Colonic mucosa (tissue), 4 donors: Measurements from ENCODE around the gene B3GALT6. TPM values are rescaled to one million over a fixed set of nuclear protein-coding genes. Genes with fewer than 3 reads are reported as not detected.

Source experiments
- DNase-seq: peaks from one replicate; pipeline ENCODE4 v3.0.0-alpha.2; 2020
- H3K27ac ChIP-seq: fragments of 200-600 bp; one replicate; pipeline ENCODE4 v1.8.0; 2021
- H3K27me3 ChIP-seq: fragments of 200-600 bp; one replicate; pipeline ENCODE4 v1.8.0; 2021
- H3K36me3 ChIP-seq: fragments of 200-600 bp; one replicate; pipeline ENCODE4 v1.8.0; 2021
- H3K4me1 ChIP-seq: fragments of 200-600 bp; one replicate; pipeline ENCODE4 v1.8.0; 2021; ENCODE audit warnings: mild to moderate bottlenecking
- H3K4me3 ChIP-seq: fragments of 200-600 bp; one replicate; pipeline ENCODE4 v1.8.0; 2021
- H3K9ac ChIP-seq, 2 donors: one replicate each; pipeline ENCODE4 v1.7.0; 2013; ENCODE audit warnings: control low read depth in 2 of 2, low read depth in 2 of 2, low read length in 2 of 2
- H3K9me3 ChIP-seq: fragments of 200-600 bp; one replicate; pipeline ENCODE4 v1.8.0; 2021
- intact Hi-C: fragments of 100-400 bp; cut with DNase I; formaldehyde crosslinking; loops from one replicate; pipeline ENCODE4 v1.14.1; 2022
- total RNA-seq, 2 donors: library from RNA; stranded (reverse); fragmentation: NEBNext Ultra II Directional in 1 of 2; extraction: Animal tissue kit (Norgen Biotek cat#: 25700) in 1 of 2; gene quantifications; one replicate each; pipeline ENCODE4 v1.2.1, GENCODE V29; 2021
- TF ChIP-seq, protein P1 (sequence below): fragments of 200-600 bp; IDR thresholded peaks from one replicate; pipeline ENCODE4 v1.8.0; 2022; ENCODE audit warnings: antibody characterized with exemption, mild to moderate bottlenecking
- donor health status: healthy.
- donor health status: DM: no; HTN: no; CAD: no.
- donor health status: DM: no; HTN: no; CAD: no.

Gene B3GALT6
- total RNA-seq, 2 donors from 2014 or later: 8.0 to 12.0 TPM

DNA sequence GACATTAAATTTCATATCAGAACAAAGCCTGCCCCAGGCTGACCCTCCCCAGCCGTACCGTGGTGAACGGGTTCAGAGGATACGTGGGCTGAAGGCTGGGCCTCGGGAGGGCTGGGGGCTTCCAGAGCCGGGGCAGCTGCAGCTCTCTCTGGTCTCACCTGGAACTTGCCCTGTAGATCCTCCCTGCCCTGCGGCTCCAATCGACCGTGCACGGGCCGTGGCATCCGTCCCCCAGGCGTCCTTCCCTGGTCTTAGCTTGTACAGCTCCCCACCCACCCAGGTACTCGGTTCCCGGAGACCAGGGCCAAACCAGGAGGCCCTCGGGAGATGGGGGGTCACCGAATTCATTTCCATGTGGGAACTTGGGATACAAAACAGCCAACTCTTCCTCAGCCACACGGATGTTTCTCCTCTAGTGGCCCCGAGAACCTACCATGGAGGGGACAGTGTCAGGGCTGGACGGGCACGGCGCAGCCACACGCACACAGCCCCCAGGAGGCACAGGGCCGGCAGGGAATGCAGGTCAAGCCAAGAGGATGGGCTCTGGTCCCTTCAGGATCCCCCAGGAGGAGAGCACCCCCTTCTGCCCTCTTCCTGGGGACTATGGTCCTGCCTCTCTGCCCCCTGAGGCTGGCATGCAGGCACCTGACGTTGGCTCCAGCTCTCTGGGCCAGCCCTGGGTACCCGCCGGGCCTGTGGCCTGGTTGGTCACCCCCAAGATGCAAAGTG lies 3.1 kb downstream of the B3GALT6 start:
- Histone ChIP-seq H3K36me3 (no peaks in the 10 kb centered on the region), H3K4me3 (no peak overlapping the region), H3K9ac (no peak overlapping the region), H3K27ac (no peak overlapping the region), H3K9me3 (no peaks in the 10 kb centered on the region), H3K4me1 (peaks cover 14% of the 10 kb centered on the region), H3K27me3 (peaks cover 31% of the 10 kb centered on the region)
- DNase-seq: no peak
- intact Hi-C loops: no loop called here
- TF ChIP-seq, protein P1, sequence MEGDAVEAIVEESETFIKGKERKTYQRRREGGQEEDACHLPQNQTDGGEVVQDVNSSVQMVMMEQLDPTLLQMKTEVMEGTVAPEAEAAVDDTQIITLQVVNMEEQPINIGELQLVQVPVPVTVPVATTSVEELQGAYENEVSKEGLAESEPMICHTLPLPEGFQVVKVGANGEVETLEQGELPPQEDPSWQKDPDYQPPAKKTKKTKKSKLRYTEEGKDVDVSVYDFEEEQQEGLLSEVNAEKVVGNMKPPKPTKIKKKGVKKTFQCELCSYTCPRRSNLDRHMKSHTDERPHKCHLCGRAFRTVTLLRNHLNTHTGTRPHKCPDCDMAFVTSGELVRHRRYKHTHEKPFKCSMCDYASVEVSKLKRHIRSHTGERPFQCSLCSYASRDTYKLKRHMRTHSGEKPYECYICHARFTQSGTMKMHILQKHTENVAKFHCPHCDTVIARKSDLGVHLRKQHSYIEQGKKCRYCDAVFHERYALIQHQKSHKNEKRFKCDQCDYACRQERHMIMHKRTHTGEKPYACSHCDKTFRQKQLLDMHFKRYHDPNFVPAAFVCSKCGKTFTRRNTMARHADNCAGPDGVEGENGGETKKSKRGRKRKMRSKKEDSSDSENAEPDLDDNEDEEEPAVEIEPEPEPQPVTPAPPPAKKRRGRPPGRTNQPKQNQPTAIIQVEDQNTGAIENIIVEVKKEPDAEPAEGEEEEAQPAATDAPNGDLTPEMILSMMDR: no peak

DNA sequence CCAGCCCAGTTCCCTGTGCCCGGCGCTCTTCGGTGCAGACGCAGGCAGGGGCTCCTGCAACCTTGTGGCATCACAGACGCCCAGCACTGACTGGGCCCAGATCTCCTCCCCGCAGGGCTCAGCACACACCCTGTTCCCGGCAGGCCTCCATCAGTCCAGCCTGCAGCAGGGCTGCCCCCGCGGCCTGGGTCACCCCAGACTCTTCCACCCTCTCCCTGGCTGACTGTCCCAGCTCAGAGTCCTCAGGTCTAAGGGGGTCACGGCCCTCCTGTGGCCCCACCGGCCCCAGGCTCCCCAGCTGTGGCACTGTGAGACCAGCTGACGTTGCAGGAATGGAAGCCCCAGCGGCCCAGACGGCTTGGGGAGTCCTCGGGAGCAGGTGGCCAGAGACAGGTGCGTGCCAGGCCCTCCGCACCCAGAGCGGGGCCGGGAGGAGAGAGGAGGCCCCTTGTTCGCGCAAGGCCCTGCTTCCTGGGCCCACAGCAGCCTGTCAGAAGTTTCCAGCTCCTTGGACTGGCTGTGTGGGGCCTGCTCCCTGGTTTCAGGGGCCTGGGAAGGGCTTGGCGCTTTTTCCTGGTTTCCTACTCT lies 4.2 kb downstream of the B3GALT6 start:
- H3K4me1 ChIP-seq: peaks cover 8% of the 10 kb centered on the region
- TF ChIP-seq, protein P1: no peak
- no peaks in the 10 kb centered on the region for H3K36me3 ChIP-seq
- intact Hi-C loops: no loop called here
- no peak overlapping the region for H3K4me3 ChIP-seq
- no peak for DNase-seq
- peaks cover 31% of the 10 kb centered on the region for H3K27me3 ChIP-seq
- H3K9ac ChIP-seq: no peak overlapping the region
- no peak overlapping the region for H3K27ac ChIP-seq
- no peaks in the 10 kb centered on the region for H3K9me3 ChIP-seq

DNA sequence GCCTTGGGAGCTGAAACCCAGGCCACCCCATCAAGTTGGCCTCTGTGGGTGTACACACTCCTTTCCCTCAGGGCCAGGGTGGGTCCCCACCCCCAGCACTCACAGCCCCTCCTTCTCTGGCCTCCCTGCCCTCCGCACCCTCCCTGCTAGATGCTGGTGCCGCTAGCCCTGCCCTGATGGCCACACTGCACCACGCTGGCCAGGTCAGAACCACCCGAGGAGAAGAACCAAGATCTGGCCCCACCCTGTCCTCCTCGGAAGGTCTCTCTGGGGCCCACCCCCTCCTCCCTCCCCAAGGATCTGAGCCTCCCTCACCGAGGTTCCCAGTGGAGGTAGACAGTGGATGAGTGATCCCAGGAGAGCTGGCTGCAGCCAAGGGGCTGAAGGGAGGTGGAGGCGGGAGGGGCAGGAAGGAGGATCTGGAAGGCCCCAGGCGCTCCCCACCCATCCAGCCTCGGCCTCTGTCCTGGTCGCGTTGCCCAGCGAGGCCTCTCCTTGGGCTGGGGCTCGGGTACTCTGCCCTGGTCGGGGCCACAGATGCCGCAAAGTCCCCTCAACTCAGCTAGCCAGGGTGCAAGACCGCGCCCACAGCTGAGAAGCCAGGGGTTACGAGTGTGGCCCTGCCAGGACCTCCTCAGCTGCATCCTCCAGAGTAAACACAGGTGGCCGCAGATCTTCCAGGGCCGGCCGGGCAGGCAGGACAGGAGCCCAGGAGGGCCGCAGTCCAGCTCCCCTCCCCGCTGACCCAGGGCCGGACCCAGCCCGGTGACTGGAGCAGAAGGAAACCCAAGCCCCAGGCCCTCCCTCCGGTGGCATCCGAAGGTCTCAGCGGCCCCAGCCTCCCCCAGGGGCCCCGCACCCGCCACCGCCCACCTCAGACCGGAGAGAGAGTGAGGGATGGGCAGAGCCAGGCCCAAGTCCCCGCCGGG lies 5.2 kb downstream of the B3GALT6 start:
- Histone ChIP-seq H3K27ac (no peak overlapping the region), H3K4me3 (no peak overlapping the region)
- intact Hi-C loops: no loop called here

DNA sequence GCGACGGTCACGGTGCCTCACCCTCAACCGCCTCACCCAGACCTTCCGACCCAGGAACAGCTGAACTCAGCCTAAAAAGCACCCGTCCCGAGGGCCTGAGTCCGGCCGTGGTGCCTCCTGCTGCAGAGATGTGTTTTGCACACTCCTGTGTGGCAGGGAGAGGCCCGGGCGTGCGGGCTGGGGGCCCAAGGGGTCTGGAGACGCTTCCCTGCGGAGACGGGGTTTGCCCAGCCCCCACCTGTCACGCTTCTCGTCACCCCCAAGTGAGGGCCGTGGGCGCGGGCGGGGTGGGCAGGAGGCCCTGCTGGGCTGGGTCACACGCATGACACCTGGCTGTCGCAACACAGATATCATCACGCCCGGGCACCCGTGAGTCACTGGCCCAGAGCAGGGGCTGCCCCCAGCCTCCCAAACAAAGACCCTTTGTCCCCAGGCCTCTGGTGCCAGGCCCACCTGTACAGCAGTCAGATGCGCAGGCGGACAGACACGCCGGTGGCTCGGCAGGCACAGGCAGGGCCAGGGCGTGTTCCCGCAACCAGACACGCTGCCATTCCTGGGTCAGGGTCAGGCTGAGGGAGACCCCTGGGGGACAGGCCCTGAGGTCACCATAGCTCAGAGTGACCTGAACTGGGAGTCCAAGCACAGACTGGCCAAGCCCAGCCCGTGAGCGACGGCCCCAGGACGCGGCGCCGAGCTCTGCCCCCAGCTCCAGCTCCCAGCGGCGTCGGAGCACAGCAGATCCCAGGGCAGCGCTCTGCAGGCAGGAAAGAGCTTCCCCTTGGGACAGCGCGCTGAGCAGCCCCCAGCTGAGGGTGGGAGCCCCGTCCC lies 6.1 kb downstream of the B3GALT6 start:
- Histone ChIP-seq H3K4me1 (peaks cover 8% of the 10 kb centered on the region), H3K4me3 (no peak overlapping the region)

More for the DNA sequence above, 5.2 kb downstream of the B3GALT6 start:
- peaks cover 8% of the 10 kb centered on the region for H3K4me1 ChIP-seq
- no peak overlapping the region for H3K9ac ChIP-seq
- H3K36me3 ChIP-seq: no peaks in the 10 kb centered on the region
- peaks cover 31% of the 10 kb centered on the region for H3K27me3 ChIP-seq
- TF ChIP-seq, protein P1: no peak
- no peaks in the 10 kb centered on the region for H3K9me3 ChIP-seq
- no peak for DNase-seq

More for the DNA sequence above, 6.1 kb downstream of the B3GALT6 start:
- intact Hi-C loops: no loop called here
- Histone ChIP-seq H3K27me3 (peaks cover 31% of the 10 kb centered on the region), H3K9me3 (no peaks in the 10 kb centered on the region), H3K9ac (no peak overlapping the region), H3K27ac (no peak overlapping the region), H3K36me3 (no peaks in the 10 kb centered on the region)
- TF ChIP-seq, protein P1: no peak
- DNase-seq: no peak
